Thoracic aorta (tissue), 2 donors: Measurements from ENCODE around the gene ZNF490. TPM values are rescaled to one million over a fixed set of nuclear protein-coding genes. Genes with fewer than 3 reads are reported as not detected.
A peak's percentile ranks its signal among the peaks of the same experiment; 100 is the strongest.

Experiments
- ATAC-seq: fragments of 150-250 bp; one replicate; pipeline ENCODE4 v1.8.0; 2017; ENCODE audit warnings: low read depth; ENCODE audit not compliant: insufficient number of reproducible peaks, low FRiP score
- DNase-seq: peaks from one replicate; pipeline ENCODE4 v3.0.0-alpha.2; 2020; ENCODE audit warnings: low spot score
- H3K27ac ChIP-seq, 2 donors: fragments of 200-600 bp; sonication (generic); 1 replicate in 1 of 2; 2 replicates in 1 of 2; pipeline ENCODE4 v1.5.1; 2016; ENCODE audit warnings: mild to moderate bottlenecking in 2 of 2, moderate library complexity in 2 of 2
- H3K27me3 ChIP-seq: fragments of 200-600 bp; sonication (generic); replicated peaks from 2 replicates; pipeline ENCODE4 v1.6.0; 2016; ENCODE audit warnings: mild to moderate bottlenecking; ENCODE audit not compliant: insufficient read depth
- H3K36me3 ChIP-seq: fragments of 200-600 bp; sonication (generic); one replicate; pipeline ENCODE4 v1.5.1; 2016
- H3K4me1 ChIP-seq, 2 donors: fragments of 200-600 bp; sonication (generic); 1 replicate in 1 of 2; 2 replicates in 1 of 2; pipeline versions ENCODE4 v1.5.1 to v1.6.0; 2016; ENCODE audit warnings: low read depth in 2 of 2, mild to moderate bottlenecking in 1 of 2; ENCODE audit not compliant: control insufficient read depth in 1 of 2
- H3K4me3 ChIP-seq: fragments of 200-600 bp; sonication (generic); 2 replicates; pipeline ENCODE4 v1.5.1; 2016; ENCODE audit warnings: mild to moderate bottlenecking
- H3K9me3 ChIP-seq: fragments of 200-600 bp; sonication (generic); 2 replicates; pipeline ENCODE4 v1.5.1; 2016
- total RNA-seq, 2 donors: library from RNA; depleted of rRNA; stranded (reverse); fragments of >200 nt; gene quantifications; one replicate each; pipeline versions ENCODE4 v1.1.0 to v1.2.3, GENCODE V29; 2016
- TF ChIP-seq, protein P1 (sequence below): fragments of 200-600 bp; sonication (generic); IDR thresholded peaks from one replicate; pipeline ENCODE4 v1.5.1; 2019; ENCODE audit warnings: antibody characterized with exemption

ZNF490 gene
- total RNA-seq, 2 donors from 2014 or later: 3.4 to 8.1 TPM

DNA sequence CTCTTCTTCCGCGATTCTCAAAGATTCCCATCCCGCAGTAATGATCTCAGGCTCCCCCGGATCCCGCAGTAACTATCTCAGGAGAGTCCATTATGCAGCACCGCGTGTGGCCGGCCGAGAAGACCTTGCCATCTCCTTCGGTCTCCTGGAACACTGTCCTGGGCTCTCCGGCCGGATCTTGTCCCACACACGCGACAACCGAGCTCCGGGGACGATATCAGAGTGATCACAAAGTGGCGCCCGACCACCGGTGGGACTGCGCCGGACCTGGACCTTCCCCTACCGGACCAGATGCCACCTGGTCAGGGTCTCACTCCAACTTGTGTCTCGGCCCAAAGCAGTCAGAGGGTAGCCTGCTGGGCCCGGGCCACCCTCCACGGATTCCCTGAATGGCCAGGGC lies 31.9 kb upstream of the ZNF490 start:
- no peak for DNase-seq
- ATAC-seq: no peak
- Histone ChIP-seq H3K4me3 (no peak overlapping the region), H3K27ac (no peak overlapping the region), H3K9me3 (no peaks in the 10 kb centered on the region), H3K27me3 (no peaks in the 10 kb centered on the region), H3K4me1 (peaks cover 3 to 5% of the 10 kb centered on the region in 2 donors), H3K36me3 (no peaks in the 10 kb centered on the region)
- TF ChIP-seq, protein P1, sequence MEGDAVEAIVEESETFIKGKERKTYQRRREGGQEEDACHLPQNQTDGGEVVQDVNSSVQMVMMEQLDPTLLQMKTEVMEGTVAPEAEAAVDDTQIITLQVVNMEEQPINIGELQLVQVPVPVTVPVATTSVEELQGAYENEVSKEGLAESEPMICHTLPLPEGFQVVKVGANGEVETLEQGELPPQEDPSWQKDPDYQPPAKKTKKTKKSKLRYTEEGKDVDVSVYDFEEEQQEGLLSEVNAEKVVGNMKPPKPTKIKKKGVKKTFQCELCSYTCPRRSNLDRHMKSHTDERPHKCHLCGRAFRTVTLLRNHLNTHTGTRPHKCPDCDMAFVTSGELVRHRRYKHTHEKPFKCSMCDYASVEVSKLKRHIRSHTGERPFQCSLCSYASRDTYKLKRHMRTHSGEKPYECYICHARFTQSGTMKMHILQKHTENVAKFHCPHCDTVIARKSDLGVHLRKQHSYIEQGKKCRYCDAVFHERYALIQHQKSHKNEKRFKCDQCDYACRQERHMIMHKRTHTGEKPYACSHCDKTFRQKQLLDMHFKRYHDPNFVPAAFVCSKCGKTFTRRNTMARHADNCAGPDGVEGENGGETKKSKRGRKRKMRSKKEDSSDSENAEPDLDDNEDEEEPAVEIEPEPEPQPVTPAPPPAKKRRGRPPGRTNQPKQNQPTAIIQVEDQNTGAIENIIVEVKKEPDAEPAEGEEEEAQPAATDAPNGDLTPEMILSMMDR: no peak

DNA sequence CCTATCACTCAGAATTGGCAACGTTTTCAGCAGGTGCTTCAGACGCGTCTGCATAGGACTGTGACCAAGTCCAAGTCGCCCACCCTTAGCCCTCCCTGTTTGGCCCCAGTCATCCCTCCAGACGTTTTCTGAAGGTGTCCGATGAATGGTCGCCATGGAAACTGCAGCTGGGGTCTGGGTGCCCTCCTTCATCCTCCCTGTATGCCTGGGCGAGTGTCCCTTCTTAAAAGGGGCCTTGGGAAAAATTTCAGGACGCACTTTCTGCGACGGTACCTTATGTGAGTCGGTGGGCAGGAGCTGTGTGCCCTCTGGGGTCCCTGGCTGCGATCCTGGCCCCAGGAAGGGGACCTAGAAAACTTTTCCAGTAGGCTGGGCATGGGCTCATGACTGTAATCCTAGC lies 30.8 kb upstream of the ZNF490 start:
- H3K27me3 ChIP-seq: no peaks in the 10 kb centered on the region
- H3K4me3 ChIP-seq: no peak overlapping the region
- no peak overlapping the region for H3K27ac ChIP-seq
- H3K9me3 ChIP-seq: no peaks in the 10 kb centered on the region
- no peak for DNase-seq
- H3K4me1 ChIP-seq: peaks cover 3 to 5% of the 10 kb centered on the region in 2 donors
- TF ChIP-seq, protein P1: no peak
- H3K36me3 ChIP-seq: no peaks in the 10 kb centered on the region
- ATAC-seq: no peak

DNA sequence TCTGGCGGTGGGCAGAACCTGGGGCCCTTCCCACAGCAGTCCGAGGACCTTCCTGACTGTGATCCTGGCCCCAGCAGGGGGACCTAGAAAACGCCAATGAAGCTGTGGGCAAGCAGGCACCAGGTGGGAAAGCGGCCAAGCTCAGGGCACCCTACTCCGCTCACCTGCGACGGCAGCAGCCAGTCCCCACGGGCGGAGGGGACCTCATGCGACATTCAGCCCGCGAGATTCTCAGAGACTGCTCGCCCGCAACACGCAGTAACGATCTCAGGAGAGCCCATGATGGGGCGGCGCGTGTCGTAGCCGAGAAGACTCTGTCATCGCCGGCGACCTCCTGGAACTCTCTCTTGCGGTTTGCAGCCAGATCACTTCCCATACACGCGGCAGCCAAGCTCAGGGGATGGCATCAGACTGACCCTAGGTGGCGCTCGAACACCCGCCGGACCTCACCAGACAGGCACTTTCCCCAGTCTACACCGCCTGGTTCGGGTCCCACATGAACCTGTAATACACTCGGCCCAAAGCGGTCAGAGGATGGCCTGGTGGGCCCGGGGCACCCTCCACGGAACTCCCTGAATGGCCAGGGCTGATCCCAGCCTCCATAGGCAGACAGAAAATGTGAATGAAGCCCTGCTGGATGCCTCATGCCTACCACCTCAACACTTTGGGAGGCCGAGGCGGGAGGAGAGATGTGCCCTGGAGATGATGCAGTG lies 29.4 kb upstream of the ZNF490 start:
- TF ChIP-seq, protein P1: peak; percentile 77
- Histone ChIP-seq H3K9me3 (no peaks in the 10 kb centered on the region), H3K27ac (no peak overlapping the region), H3K27me3 (no peaks in the 10 kb centered on the region), H3K4me1 (peaks cover 3 to 5% of the 10 kb centered on the region in 2 donors), H3K4me3 (peak overlapping the region; percentile 56), H3K36me3 (no peaks in the 10 kb centered on the region)
- DNase-seq (peak; percentile 45), ATAC-seq (peak; percentile 58)

DNA sequence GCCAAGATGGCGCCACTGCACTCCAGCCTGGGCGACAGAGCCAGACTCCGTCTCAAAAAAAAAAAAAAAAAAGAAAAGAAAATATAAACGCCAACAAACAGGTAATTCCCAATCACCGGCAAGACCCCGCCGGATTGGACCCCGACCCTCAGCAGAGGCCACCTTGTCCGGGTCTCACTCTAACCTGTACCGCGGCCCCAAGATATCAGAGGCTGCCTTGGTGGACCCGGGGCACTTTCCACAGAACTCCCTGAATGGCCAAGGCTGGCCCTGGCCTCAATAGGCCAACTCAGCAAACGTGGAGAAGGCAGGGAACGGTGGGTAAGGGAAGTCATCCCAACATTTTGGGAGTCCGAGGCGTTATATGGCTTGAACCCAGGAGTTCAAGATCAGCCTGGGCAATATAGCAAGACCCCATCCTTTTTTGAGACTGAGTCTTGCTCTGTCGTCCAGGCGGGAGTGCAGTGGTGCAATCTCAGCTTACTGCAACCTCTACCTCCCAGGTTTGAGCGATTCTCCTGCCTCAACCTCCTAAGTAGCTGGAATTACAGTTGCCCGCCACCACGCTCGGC lies 28.1 kb upstream of the ZNF490 start:
- no peak overlapping the region for H3K4me3 ChIP-seq
- H3K27ac ChIP-seq: no peak overlapping the region
- DNase-seq: no peak
- no peaks in the 10 kb centered on the region for H3K9me3 ChIP-seq
- H3K36me3 ChIP-seq: no peaks in the 10 kb centered on the region
- no peaks in the 10 kb centered on the region for H3K27me3 ChIP-seq
- TF ChIP-seq, protein P1: no peak
- H3K4me1 ChIP-seq: peaks cover 3 to 5% of the 10 kb centered on the region in 2 donors
- no peak for ATAC-seq

DNA sequence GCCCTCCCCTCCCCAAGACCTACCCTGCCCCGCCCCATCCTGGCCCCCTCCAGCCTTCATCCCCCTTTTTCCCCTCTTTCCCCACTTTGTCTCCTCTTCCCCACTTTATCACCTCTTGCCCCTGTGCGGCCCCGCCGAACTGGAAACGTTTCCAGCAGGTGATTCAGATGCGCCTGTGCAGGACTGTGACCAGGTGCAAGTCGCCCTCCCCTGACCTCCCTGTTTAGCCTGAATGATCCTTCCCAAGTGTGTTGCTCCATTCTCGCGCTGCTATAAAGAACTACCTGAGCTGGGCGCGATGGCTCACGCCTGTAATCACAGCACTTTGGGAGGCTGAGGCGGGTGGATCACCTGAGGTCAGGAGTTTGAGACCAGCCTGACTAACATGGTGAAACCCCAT lies 26.0 kb upstream of the ZNF490 start:
- no peak overlapping the region for H3K27ac ChIP-seq
- TF ChIP-seq, protein P1: no peak
- no peaks in the 10 kb centered on the region for H3K36me3 ChIP-seq
- no peaks in the 10 kb centered on the region for H3K27me3 ChIP-seq
- H3K4me1 ChIP-seq: peaks cover 3 to 5% of the 10 kb centered on the region in 2 donors
- H3K4me3 ChIP-seq: no peak overlapping the region
- DNase-seq (no peak), ATAC-seq (no peak)
- no peaks in the 10 kb centered on the region for H3K9me3 ChIP-seq
